ENCODE results near the gene AATF. TPM values are rescaled to one million over a fixed set of nuclear protein-coding genes. Genes with fewer than 3 reads are reported as not detected.
A peak's percentile ranks its signal among the peaks of the same experiment; 100 is the strongest.

The AATF gene
- total RNA-seq, 1 donor from 2014 or later = 28.9 TPM

DNA sequence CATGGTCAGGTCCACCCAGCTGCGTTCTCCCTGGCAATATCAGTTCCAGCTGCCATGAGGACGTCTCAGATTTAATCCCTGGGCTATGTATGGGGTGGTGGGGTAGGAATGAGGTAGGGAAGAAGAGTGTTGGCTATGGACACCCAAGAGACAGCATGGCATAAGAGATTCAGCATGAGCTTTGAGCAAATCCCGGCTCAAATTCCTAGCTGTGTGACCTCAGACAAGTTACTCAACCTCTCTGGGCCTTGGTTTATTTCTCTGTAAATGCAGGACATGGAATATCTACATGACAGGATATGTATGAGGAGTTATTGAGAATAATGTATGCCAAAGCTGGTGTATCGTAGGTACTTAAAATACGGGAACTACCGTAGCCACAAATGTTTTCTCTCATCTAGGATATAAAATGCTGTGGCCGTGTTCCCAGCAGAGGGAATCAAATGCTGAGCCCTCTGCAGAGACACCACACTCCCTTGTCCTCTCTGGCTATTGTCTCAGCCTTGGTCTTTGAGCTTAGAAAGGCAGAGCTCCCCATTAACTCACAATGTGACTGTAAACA lies 29.3 kb upstream of the AATF start:
- peak; percentile 45 for DNase-seq (ENCODE audit: low spot score)
- H3K36me3 Mint-ChIP-seq = no peaks in the 10 kb centered on the region
- no peaks in the 10 kb centered on the region for H3K9me3 ChIP-seq (ENCODE audit: low read depth)
- peaks cover 42% of the 10 kb centered on the region for H3K4me1 Mint-ChIP-seq
- peaks cover 15% of the 10 kb centered on the region for H3K27me3 Mint-ChIP-seq (ENCODE audit: insufficient read depth, low read depth)
- H3K4me3 Mint-ChIP-seq = peak overlapping the region; percentile 55
- H3K27me3 ChIP-seq = peaks cover 29% of the 10 kb centered on the region
- H3K9me3 Mint-ChIP-seq = no peaks in the 10 kb centered on the region
- H3K9ac ChIP-seq = no peak overlapping the region
- no peak overlapping the region for H3K4me3 ChIP-seq
- no peak overlapping the region for H2AFZ ChIP-seq (replicated peaks)
- no peak for TF ChIP-seq CTCF (IDR thresholded peaks at IDR 0.05)
- peaks cover 48% of the 10 kb centered on the region for H3K4me1 ChIP-seq
- H3F3A ChIP-seq (ENCODE audit: low read depth) = peaks cover 34% of the 10 kb centered on the region
- H3K36me3 ChIP-seq = no peaks in the 10 kb centered on the region
- H3K27ac Mint-ChIP-seq = peak overlapping the region; percentile 42
- H3K79me2 ChIP-seq (ENCODE audit: low read depth) = no peaks in the 10 kb centered on the region
- H3K27ac ChIP-seq = no peak overlapping the region
- H3K4me2 ChIP-seq = peak overlapping the region; percentile 66
- H4K20me1 ChIP-seq (ENCODE audit: low read depth) = peaks cover 4% of the 10 kb centered on the region

DNA sequence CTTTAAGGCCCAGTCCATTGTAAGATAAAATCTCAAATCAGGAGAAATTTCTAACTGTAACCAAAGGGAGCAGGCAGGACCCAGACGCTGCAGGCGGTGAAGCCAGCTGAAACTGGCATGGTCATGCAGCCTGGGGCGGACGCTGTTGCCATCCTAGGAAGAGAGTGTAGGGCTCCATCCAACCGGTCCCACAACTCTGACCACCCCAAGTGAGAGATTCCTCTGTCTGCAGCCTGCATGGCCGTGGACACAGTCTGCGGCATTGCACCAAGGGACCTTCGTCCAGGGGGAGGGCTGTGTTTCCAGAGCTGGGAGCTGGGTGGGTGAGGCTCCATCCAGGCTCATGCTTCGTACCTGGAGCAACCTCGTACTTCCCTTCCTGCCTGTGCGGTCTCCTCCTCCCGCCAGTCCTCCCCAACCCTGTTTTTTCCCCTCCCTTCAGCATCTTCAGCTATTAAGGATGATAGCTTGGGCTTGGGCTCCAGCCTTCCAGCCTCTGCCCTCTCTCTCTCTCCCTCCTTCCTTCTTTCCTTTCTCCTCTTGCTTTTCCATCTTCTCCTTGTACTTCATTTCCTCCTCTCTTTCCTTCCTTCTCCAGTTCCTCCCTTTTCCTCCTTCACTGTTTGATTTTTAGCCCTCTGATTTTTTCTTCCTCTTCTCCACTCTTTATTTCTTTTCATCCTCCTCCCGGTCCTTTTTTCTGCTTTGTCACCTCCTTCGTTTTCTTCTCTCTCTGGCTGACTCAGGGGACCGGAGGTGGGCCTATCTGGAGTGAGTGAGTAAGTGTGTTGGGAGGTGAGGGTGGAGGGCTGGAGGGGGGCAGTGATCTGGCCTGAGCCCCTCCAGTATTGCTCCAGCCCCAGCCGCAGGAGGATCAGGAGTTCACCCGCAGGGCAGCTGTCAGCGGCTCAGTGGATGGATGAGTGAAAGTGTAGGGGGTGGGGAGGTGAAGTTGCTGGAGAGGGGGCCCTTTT lies 28.4 kb upstream of the AATF start:
- TF ChIP-seq CTCF (IDR thresholded peaks at IDR 0.05) (no peak), EZH2 (IDR thresholded peaks at IDR 0.05) (peak; percentile 58), EZH2phosphoT487 (IDR thresholded peaks at IDR 0.05) (no peak)
- Mint-ChIP-seq H3K4me1 (peaks cover 42% of the 10 kb centered on the region), H3K36me3 (no peaks in the 10 kb centered on the region), H3K27ac (no peak overlapping the region), H3K27me3 (ENCODE audit: insufficient read depth, low read depth) (peaks cover 17% of the 10 kb centered on the region), H3K9me3 (no peaks in the 10 kb centered on the region), H3K4me3 (peak overlapping the region; percentile 0)
- Histone ChIP-seq H3K4me3 (peak overlapping the region; percentile 6), H3K9me3 (ENCODE audit: low read depth) (no peaks in the 10 kb centered on the region), H3K4me2 (peak overlapping the region; percentile 66), H3K27ac (no peak overlapping the region), H3K27me3 (peaks cover 38% of the 10 kb centered on the region), H3K79me2 (ENCODE audit: low read depth) (no peaks in the 10 kb centered on the region), H3F3A (ENCODE audit: low read depth) (peaks cover 34% of the 10 kb centered on the region), H3K36me3 (no peaks in the 10 kb centered on the region), H4K20me1 (ENCODE audit: low read depth) (peaks cover 4% of the 10 kb centered on the region), H2AFZ (replicated peaks) (no peak overlapping the region), H3K9ac (no peak overlapping the region), H3K4me1 (peaks cover 48% of the 10 kb centered on the region)
- DNase-seq (ENCODE audit: low spot score) = peak; percentile 67

DNA sequence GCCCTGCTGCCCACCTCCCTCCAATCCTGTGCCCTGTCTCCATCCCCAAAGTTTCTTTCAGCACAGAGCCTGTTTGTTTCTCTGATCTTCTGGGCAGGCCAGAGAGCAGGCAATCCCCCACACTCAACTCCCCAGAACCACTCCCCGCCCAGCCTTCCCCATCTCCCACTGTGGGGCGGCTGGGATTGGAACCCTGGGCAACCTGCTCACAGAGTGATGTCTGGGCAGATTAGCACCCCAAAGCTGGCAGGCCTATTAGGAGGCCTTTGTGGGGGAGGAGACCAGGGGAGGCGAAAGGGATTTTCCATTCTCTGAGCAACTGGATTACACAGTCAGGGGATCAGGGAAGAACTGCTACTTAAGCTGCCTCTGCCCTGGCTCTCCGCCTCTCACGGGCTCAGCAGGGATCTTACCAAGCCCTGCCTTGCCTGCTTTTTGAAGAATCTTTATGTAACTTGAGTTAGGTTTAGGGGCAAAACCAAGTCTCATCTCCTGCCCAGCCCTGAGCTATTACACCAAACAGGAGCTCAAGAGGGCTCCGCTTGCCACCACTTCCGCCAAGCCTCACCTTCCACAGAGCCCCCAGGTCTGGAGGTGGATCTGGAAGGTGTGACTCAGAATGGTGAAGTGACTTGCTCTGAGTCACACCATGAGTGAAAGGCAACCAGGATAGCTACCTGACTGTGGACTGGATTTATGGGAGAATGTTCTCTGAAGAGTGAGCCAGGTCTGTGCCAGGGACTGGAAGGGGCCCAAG lies 27.5 kb upstream of the AATF start:
- TF ChIP-seq EZH2phosphoT487 (IDR thresholded peaks at IDR 0.05) (peak; percentile 74), EZH2 (IDR thresholded peaks at IDR 0.05) (no peak), CTCF (IDR thresholded peaks at IDR 0.05) (no peak)
- Histone ChIP-seq H3K4me2 (peak overlapping the region; percentile 66), H3K9ac (no peak overlapping the region), H3K4me1 (peaks cover 48% of the 10 kb centered on the region), H3K9me3 (ENCODE audit: low read depth) (no peaks in the 10 kb centered on the region), H3K4me3 (peak overlapping the region; percentile 6), H3K36me3 (no peaks in the 10 kb centered on the region), H3K79me2 (ENCODE audit: low read depth) (no peaks in the 10 kb centered on the region), H3F3A (ENCODE audit: low read depth) (peaks cover 34% of the 10 kb centered on the region), H2AFZ (replicated peaks) (no peak overlapping the region), H3K27ac (no peak overlapping the region), H3K27me3 (peaks cover 47% of the 10 kb centered on the region), H4K20me1 (ENCODE audit: low read depth) (peaks cover 4% of the 10 kb centered on the region)
- Mint-ChIP-seq H3K9me3 (no peaks in the 10 kb centered on the region), H3K27me3 (ENCODE audit: insufficient read depth, low read depth) (peaks cover 22% of the 10 kb centered on the region), H3K4me1 (peaks cover 42% of the 10 kb centered on the region), H3K36me3 (no peaks in the 10 kb centered on the region), H3K27ac (peak overlapping the region; percentile 76), H3K4me3 (peak overlapping the region; percentile 57)
- DNase-seq (ENCODE audit: low spot score) = peak; percentile 92
